GM23248 (cell line): ENCODE results near the gene TFB2M. TPM values are rescaled to one million over a fixed set of nuclear protein-coding genes. Genes with fewer than 3 reads are reported as not detected.

Experiments
- DNase-seq: peaks from one replicate; pipeline ENCODE4 v3.0.0-alpha.2; 2015
- H2AFZ ChIP-seq: fragments of 200-600 bp; sonication (generic); 2 replicates; pipeline ENCODE4 v1.6.1; 2016; ENCODE audit warnings: antibody characterized with exemption
- H3F3A ChIP-seq: fragments of 200-600 bp; sonication (generic); 2 replicates; pipeline ENCODE4 v1.6.1; 2016; ENCODE audit warnings: mild to moderate bottlenecking, antibody characterized with exemption, mixed run types; ENCODE audit not compliant: insufficient read depth
- H3K27ac ChIP-seq: fragments of 200-600 bp; sonication (generic); 2 replicates; pipeline ENCODE4 v1.5.1; 2016; ENCODE audit warnings: mild to moderate bottlenecking
- H3K27me3 ChIP-seq: fragments of 200-600 bp; sonication (generic); replicated peaks from 2 replicates; pipeline ENCODE4 v1.6.1; 2016; ENCODE audit warnings: mild to moderate bottlenecking; ENCODE audit not compliant: insufficient read depth
- H3K36me3 ChIP-seq: fragments of 200-600 bp; sonication (generic); 2 replicates; pipeline ENCODE4 v1.6.1; 2016; ENCODE audit warnings: low read depth, mild to moderate bottlenecking
- H3K4me1 ChIP-seq: fragments of 200-600 bp; sonication (generic); 2 replicates; pipeline ENCODE4 v1.6.1; 2016; ENCODE audit warnings: mild to moderate bottlenecking; ENCODE audit not compliant: insufficient read depth
- H3K4me2 ChIP-seq: fragments of 200-600 bp; sonication (generic); one replicate; pipeline ENCODE4 v1.6.1; 2016; ENCODE audit warnings: mild to moderate bottlenecking; ENCODE audit not compliant: unreplicated experiment
- H3K4me3 ChIP-seq: fragments of 200-600 bp; sonication (generic); 2 replicates; pipeline ENCODE4 v1.5.1; 2016; ENCODE audit warnings: mild to moderate bottlenecking
- H3K79me2 ChIP-seq: fragments of 200-600 bp; sonication (generic); 2 replicates; pipeline ENCODE4 v1.6.1; 2016; ENCODE audit warnings: mild to moderate bottlenecking; ENCODE audit not compliant: insufficient read depth
- H3K9ac ChIP-seq: fragments of 200-600 bp; sonication (generic); 2 replicates; pipeline ENCODE4 v1.6.1; 2016; ENCODE audit warnings: mild to moderate bottlenecking
- H3K9me2 ChIP-seq: fragments of 200-600 bp; sonication (generic); 2 replicates; pipeline ENCODE4 v1.6.1; 2016; ENCODE audit warnings: mixed run types, mild to moderate bottlenecking, moderate library complexity; ENCODE audit not compliant: insufficient read depth
- H3K9me3 ChIP-seq: fragments of 200-600 bp; sonication (generic); one replicate; pipeline ENCODE4 v1.6.1; 2017; ENCODE audit warnings: low read depth
- H4K20me1 ChIP-seq: fragments of 200-600 bp; sonication (generic); 2 replicates; pipeline ENCODE4 v1.6.0; 2016; ENCODE audit not compliant: insufficient read depth
- EZH2 ChIP-seq: fragments of 200-600 bp; sonication (generic); IDR thresholded peaks from 2 replicates; pipeline ENCODE4 v1.6.1; 2018; ENCODE audit warnings: antibody characterized with exemption, mild to moderate bottlenecking; ENCODE audit not compliant: insufficient read depth, poor library complexity, severe bottlenecking
- EZH2phosphoT487 ChIP-seq: fragments of 200-600 bp; sonication (generic); IDR thresholded peaks from 2 replicates; pipeline ENCODE4 v1.6.1; 2018; ENCODE audit warnings: antibody characterized with exemption, moderate library complexity, mild to moderate bottlenecking, low read depth; ENCODE audit not compliant: insufficient read depth
- WGBS, 2 experiments: methylation state at CpG; one replicate each; pipeline ENCODE4 v1.1.6; 2015 to 2017; ENCODE audit warnings: low lambda C conversion rate in 2 of 2, low coverage in 1 of 2; ENCODE audit errors: missing lambda C conversion rate in 2 of 2; 5-methylcytosine and 5-hydroxymethylcytosine counted together
- in situ Hi-C: fragments of 300-500 bp; cut with MboI; formaldehyde crosslinking; loops from 2 replicates; pipeline ENCODE4 v1.15.0; 2020
- polyA plus RNA-seq: library from polyadenylated mRNA; unstranded; fragments of >200 nt; fragmentation: Nextera tagmentation; extraction: Ambion mirVana; gene quantifications from 2 replicates; pipeline ENCODE4 v1.2.1, GENCODE V29; 2016
- total RNA-seq: library from RNA; depleted of rRNA; stranded (reverse); fragments of >200 nt; shearing (Covaris generic); gene quantifications from 2 replicates; pipeline ENCODE4 v1.2.3, GENCODE V29; 2014

The TFB2M gene
- total and polyA plus RNA-seq, 2 experiments from 2014 or later, result 20.6 to 32.0 TPM

GRCh38 chr1:246511203-246511602, 54.9 kb downstream of the TFB2M start:
- peaks cover 5% of the 10 kb centered on the region for H3K9me3 ChIP-seq
- in situ Hi-C loops, result no loop called here
- no peaks in the 10 kb centered on the region for H3K4me1 ChIP-seq
- H3F3A ChIP-seq, result peaks cover 6% of the 10 kb centered on the region; the same call in 1 of the 2 replicates
- H4K20me1 ChIP-seq, result no peaks in the 10 kb centered on the region
- no peak overlapping the region for H3K4me2 ChIP-seq
- no peaks in the 10 kb centered on the region for H3K27me3 ChIP-seq
- no peaks in the 10 kb centered on the region for H3K9me2 ChIP-seq
- DNase-seq, result no peak
- H3K9ac ChIP-seq, result no peak overlapping the region
- TF ChIP-seq EZH2, result no peak
- TF ChIP-seq EZH2phosphoT487, result no peak
- H3K4me3 ChIP-seq, result no peak overlapping the region
- H3K27ac ChIP-seq, result no peak overlapping the region
- H2AFZ ChIP-seq, result no peak overlapping the region
- WGBS, 2 experiments, result 73 to 87% methylated on average over 5 to 7 of the region's 7 CpGs
- H3K79me2 ChIP-seq, result no peaks in the 10 kb centered on the region
- no peaks in the 10 kb centered on the region for H3K36me3 ChIP-seq

- in situ Hi-C loops, result no loop called here
These were observed 55.7 kb downstream of the TFB2M start for GRCh38 chr1:246510147-246511030.

GRCh38 chr1:246508897-246509688, 57.0 kb downstream of the TFB2M start:
- H3K4me3 ChIP-seq, result no peak overlapping the region
- no peaks in the 10 kb centered on the region for H3K9me3 ChIP-seq
- H3F3A ChIP-seq, result peaks cover 8% of the 10 kb centered on the region; the same call in 1 of the 2 replicates
- in situ Hi-C loops, result no loop called here
- WGBS, 2 experiments, result 88 to 91% methylated on average over 25 of the region's 26 CpGs
- H4K20me1 ChIP-seq, result no peaks in the 10 kb centered on the region
- H3K9me2 ChIP-seq, result no peaks in the 10 kb centered on the region
- no peak overlapping the region for H3K9ac ChIP-seq
- peaks cover 6% of the 10 kb centered on the region; the same call in 1 of the 2 replicates for H3K79me2 ChIP-seq
- H3K27me3 ChIP-seq, result no peaks in the 10 kb centered on the region
- no peak overlapping the region for H2AFZ ChIP-seq
- no peaks in the 10 kb centered on the region for H3K36me3 ChIP-seq
- DNase-seq, result no peak
- H3K4me2 ChIP-seq, result no peak overlapping the region
- no peaks in the 10 kb centered on the region; the same call in 1 of the 2 replicates for H3K4me1 ChIP-seq
- TF ChIP-seq EZH2 (no peak), EZH2phosphoT487 (no peak)
- no peak overlapping the region for H3K27ac ChIP-seq

More at GRCh38 chr1:246510147-246511030, 55.7 kb downstream of the TFB2M start:
- no peak overlapping the region for H2AFZ ChIP-seq
- no peak for DNase-seq
- H4K20me1 ChIP-seq, result no peaks in the 10 kb centered on the region
- no peak for TF ChIP-seq EZH2
- no peak overlapping the region for H3K4me3 ChIP-seq
- no peaks in the 10 kb centered on the region for H3K27me3 ChIP-seq
- 61 to 72% methylated on average over 12 of the region's 13 CpGs for WGBS, 2 experiments
- H3K36me3 ChIP-seq, result no peaks in the 10 kb centered on the region
- no peak overlapping the region for H3K27ac ChIP-seq
- no peaks in the 10 kb centered on the region for H3K79me2 ChIP-seq
- peaks cover 10% of the 10 kb centered on the region for H3F3A ChIP-seq
- H3K4me1 ChIP-seq, result no peaks in the 10 kb centered on the region; the same call in 1 of the 2 replicates
- H3K9me3 ChIP-seq, result peaks cover under 1% of the 10 kb centered on the region
- no peak overlapping the region for H3K4me2 ChIP-seq
- no peak overlapping the region for H3K9ac ChIP-seq
- H3K9me2 ChIP-seq, result no peaks in the 10 kb centered on the region

DNA sequence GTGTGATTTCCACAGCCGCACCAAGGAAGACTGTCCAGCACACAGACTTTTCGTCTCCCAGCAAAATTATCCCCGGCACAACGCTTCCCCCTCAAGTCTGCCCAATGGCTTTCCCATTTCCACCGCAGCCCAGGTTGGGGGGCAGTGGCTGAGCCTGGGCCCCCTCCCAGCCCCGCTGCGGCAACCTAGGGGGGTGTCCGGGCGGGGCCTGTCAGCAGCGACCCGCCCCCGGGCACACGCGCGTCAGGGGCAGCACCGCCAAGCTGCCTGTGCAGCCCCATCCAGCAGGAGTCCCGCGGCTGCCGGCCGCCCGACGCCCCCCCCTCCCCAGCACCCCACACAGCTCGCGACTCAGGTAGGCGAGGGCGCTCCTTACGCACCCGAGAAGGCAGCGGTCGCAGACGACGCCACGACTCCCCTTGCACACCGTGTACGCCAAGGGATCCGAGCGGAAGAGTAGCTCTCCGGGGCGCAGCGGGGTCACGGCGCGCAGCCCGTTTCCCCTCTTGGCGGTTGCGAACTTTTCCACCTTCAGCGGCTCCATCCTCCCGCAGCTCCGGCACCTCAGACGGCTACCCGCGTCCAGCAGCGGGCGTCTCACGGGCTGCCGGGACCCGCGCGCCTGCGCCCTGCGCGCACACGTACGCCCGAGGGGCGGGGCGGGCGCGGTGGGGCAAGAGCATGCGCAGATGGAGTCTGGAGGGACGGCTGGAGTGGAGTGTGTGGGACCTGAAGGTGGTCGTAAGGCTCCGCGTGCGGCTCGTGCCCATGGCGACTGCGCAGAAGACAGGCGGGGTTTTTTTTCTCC, 59.2 kb downstream of the TFB2M start, which contains the start of gene SMYD3:
Gene SMYD3 (minus strand): TSS at position 606 of the 808 bp plus-strand sequence.
- Histone ChIP-seq H3K27ac (no peak within 1 kb of the TSS), H3K79me2 (peaks cover 6% of the 10 kb centered on the region; the same call in 1 of the 2 replicates), H3K36me3 (no peaks in the 10 kb centered on the region), H3K9me2 (no peaks in the 10 kb centered on the region), H2AFZ (peak within 1 kb of the TSS; percentile 86), H3K4me3 (peak within 1 kb of the TSS; percentile 79), H4K20me1 (no peaks in the 10 kb centered on the region), H3K9me3 (no peaks in the 10 kb centered on the region), H3K4me1 (peaks cover 9% of the 10 kb centered on the region), H3K4me2 (peak within 1 kb of the TSS; percentile 72), H3F3A (peaks cover 18% of the 10 kb centered on the region; the same call in 1 of the 2 replicates), H3K27me3 (no peaks in the 10 kb centered on the region), H3K9ac (peak within 1 kb of the TSS; percentile 71)
- in situ Hi-C loops, result no loop called here
- TF ChIP-seq EZH2phosphoT487 (no peak), EZH2 (no peak)
- peak; percentile 90 for DNase-seq
- WGBS, 2 experiments, result 1 to 2% methylated on average over 31 to 64 of the region's 79 CpGs
